Mucosa of stomach (tissue), 1 donor: Measurements from ENCODE around the gene CITED2.

ENCODE experiments used
- H3K27me3 ChIP-seq: one replicate; pipeline ENCODE4 v1.7.0; 2013; ENCODE audit warnings: mild to moderate bottlenecking, low read length; ENCODE audit not compliant: control insufficient read depth, insufficient read depth
- H3K36me3 ChIP-seq: one replicate; pipeline ENCODE4 v1.7.0; 2013; ENCODE audit warnings: low read length; ENCODE audit not compliant: control insufficient read depth, insufficient read depth
- H3K4me1 ChIP-seq: one replicate; pipeline ENCODE4 v1.7.0; 2013; ENCODE audit warnings: mild to moderate bottlenecking, low read length; ENCODE audit not compliant: control insufficient read depth, insufficient read depth
- H3K4me3 ChIP-seq: one replicate; pipeline ENCODE4 v1.7.0; 2013; ENCODE audit warnings: low read length
- H3K9ac ChIP-seq: one replicate; pipeline ENCODE4 v1.7.0; 2013; ENCODE audit warnings: mild to moderate bottlenecking, low read length, moderate library complexity
- H3K9me3 ChIP-seq: one replicate; pipeline ENCODE4 v1.7.0; 2013; ENCODE audit warnings: mild to moderate bottlenecking, low read length, moderate library complexity; ENCODE audit not compliant: control insufficient read depth
- donor health status: Pancreatic carcinoma.

CITED2 gene

GRCh38 chr6:139380168-139380567, 5.7 kb upstream of the CITED2 start:
- Histone ChIP-seq H3K36me3 (no peaks in the 10 kb centered on the region), H3K9me3 (no peaks in the 10 kb centered on the region), H3K9ac (no peak overlapping the region)

GRCh38 chr6:139378882-139379341, 4.5 kb upstream of the CITED2 start:
- H3K4me3 ChIP-seq: no peak overlapping the region
- no peaks in the 10 kb centered on the region for H3K9me3 ChIP-seq
- peaks cover 20% of the 10 kb centered on the region for H3K4me1 ChIP-seq
- no peaks in the 10 kb centered on the region for H3K36me3 ChIP-seq
- no peak overlapping the region for H3K9ac ChIP-seq
- no peaks in the 10 kb centered on the region for H3K27me3 ChIP-seq

More at GRCh38 chr6:139380168-139380567, 5.7 kb upstream of the CITED2 start:
- Histone ChIP-seq H3K4me3 (no peak overlapping the region), H3K4me1 (peaks cover 20% of the 10 kb centered on the region), H3K27me3 (no peaks in the 10 kb centered on the region)

GRCh38 chr6:139378226-139378625, 3.8 kb upstream of the CITED2 start:
- Histone ChIP-seq H3K4me1 (peaks cover 20% of the 10 kb centered on the region), H3K36me3 (no peaks in the 10 kb centered on the region), H3K9ac (no peak overlapping the region), H3K9me3 (no peaks in the 10 kb centered on the region), H3K4me3 (no peak overlapping the region), H3K27me3 (no peaks in the 10 kb centered on the region)

GRCh38 chr6:139376604-139377218, 2.3 kb upstream of the CITED2 start:
- no peaks in the 10 kb centered on the region for H3K27me3 ChIP-seq
- no peak overlapping the region for H3K9ac ChIP-seq
- H3K9me3 ChIP-seq: no peaks in the 10 kb centered on the region
- H3K4me3 ChIP-seq: no peak overlapping the region
- no peaks in the 10 kb centered on the region for H3K36me3 ChIP-seq
- peaks cover 20% of the 10 kb centered on the region for H3K4me1 ChIP-seq

- peak overlapping the region; percentile 94 for H3K4me3 ChIP-seq
- H3K9me3 ChIP-seq: no peaks in the 10 kb centered on the region
- H3K36me3 ChIP-seq: no peaks in the 10 kb centered on the region
- H3K27me3 ChIP-seq: no peaks in the 10 kb centered on the region
- H3K4me1 ChIP-seq: peaks cover 20% of the 10 kb centered on the region
- H3K9ac ChIP-seq: peak overlapping the region; percentile 94
These were observed 1.5 kb upstream of the CITED2 start for GRCh38 chr6:139376017-139376330.

GRCh38 chr6:139375226-139376016, 973 bp upstream of the CITED2 start:
- peak overlapping the region; percentile 94 for H3K9ac ChIP-seq
- H3K9me3 ChIP-seq: no peaks in the 10 kb centered on the region
- peak overlapping the region; percentile 94 for H3K4me3 ChIP-seq
- no peaks in the 10 kb centered on the region for H3K27me3 ChIP-seq
- no peaks in the 10 kb centered on the region for H3K36me3 ChIP-seq
- peaks cover 22% of the 10 kb centered on the region for H3K4me1 ChIP-seq

GRCh38 chr6:139373928-139374356, 506 bp downstream of the CITED2 start:
- no peaks in the 10 kb centered on the region for H3K27me3 ChIP-seq
- H3K4me1 ChIP-seq: peaks cover 28% of the 10 kb centered on the region
- H3K4me3 ChIP-seq: peak overlapping the region; percentile 94
- H3K9ac ChIP-seq: peak overlapping the region; percentile 94
- H3K9me3 ChIP-seq: no peaks in the 10 kb centered on the region
- no peaks in the 10 kb centered on the region for H3K36me3 ChIP-seq

GRCh38 chr6:139373154-139373927, 1.1 kb downstream of the CITED2 start:
- Histone ChIP-seq H3K9ac (peak overlapping the region; percentile 94), H3K36me3 (no peaks in the 10 kb centered on the region), H3K4me3 (peak overlapping the region; percentile 94), H3K4me1 (peaks cover 22% of the 10 kb centered on the region), H3K9me3 (no peaks in the 10 kb centered on the region), H3K27me3 (no peaks in the 10 kb centered on the region)

- Histone ChIP-seq H3K27me3 (no peaks in the 10 kb centered on the region), H3K4me1 (peaks cover 24% of the 10 kb centered on the region), H3K36me3 (no peaks in the 10 kb centered on the region), H3K4me3 (peak overlapping the region; percentile 94), H3K9me3 (no peaks in the 10 kb centered on the region), H3K9ac (peak overlapping the region; percentile 94)
These were observed 1.9 kb downstream of the CITED2 start for GRCh38 chr6:139372326-139373153.

GRCh38 chr6:139371421-139372203, 2.8 kb downstream of the CITED2 start:
- Histone ChIP-seq H3K4me1 (peaks cover 24% of the 10 kb centered on the region), H3K9ac (peak overlapping the region; percentile 4), H3K27me3 (no peaks in the 10 kb centered on the region), H3K4me3 (no peak overlapping the region), H3K36me3 (no peaks in the 10 kb centered on the region), H3K9me3 (no peaks in the 10 kb centered on the region)

GRCh38 chr6:139370999-139371345, 3.5 kb downstream of the CITED2 start:
- Histone ChIP-seq H3K36me3 (no peaks in the 10 kb centered on the region), H3K9ac (no peak overlapping the region), H3K4me3 (no peak overlapping the region)

More at GRCh38 chr6:139370999-139371345, 3.5 kb downstream of the CITED2 start:
- Histone ChIP-seq H3K9me3 (no peaks in the 10 kb centered on the region), H3K27me3 (no peaks in the 10 kb centered on the region), H3K4me1 (peaks cover 19% of the 10 kb centered on the region)
